GM12865 (cell line): ENCODE data around the gene ZBTB47.

Experiments
- DNase-seq: peaks from one replicate; pipeline ENCODE4 v3.0.0; 2010; ENCODE audit warnings: low read depth
- H3K4me3 ChIP-seq: 2 replicates; pipeline ENCODE4 v1.5.1; 2011; ENCODE audit warnings: mild to moderate bottlenecking, low read depth, low read length, control low read depth
- CTCF ChIP-seq: IDR thresholded peaks from 2 replicates; pipeline ENCODE4 v1.5.1; 2011; ENCODE audit warnings: low read length, control low read depth, low read depth, inconsistent platforms; ENCODE audit not compliant: insufficient read depth; ENCODE audit errors: missing control alignments

The ZBTB47 gene

GRCh38 chr3:42653560-42654330, at the start of gene ZBTB47:
ZBTB47 (plus strand) TSS chr3:42653697; CDS start chr3:42658356, 4,659 bp downstream.
- H3K4me3 ChIP-seq, result peak within 1 kb of the TSS; percentile 34
- no peak for DNase-seq
- TF ChIP-seq CTCF, result no peak

DNA sequence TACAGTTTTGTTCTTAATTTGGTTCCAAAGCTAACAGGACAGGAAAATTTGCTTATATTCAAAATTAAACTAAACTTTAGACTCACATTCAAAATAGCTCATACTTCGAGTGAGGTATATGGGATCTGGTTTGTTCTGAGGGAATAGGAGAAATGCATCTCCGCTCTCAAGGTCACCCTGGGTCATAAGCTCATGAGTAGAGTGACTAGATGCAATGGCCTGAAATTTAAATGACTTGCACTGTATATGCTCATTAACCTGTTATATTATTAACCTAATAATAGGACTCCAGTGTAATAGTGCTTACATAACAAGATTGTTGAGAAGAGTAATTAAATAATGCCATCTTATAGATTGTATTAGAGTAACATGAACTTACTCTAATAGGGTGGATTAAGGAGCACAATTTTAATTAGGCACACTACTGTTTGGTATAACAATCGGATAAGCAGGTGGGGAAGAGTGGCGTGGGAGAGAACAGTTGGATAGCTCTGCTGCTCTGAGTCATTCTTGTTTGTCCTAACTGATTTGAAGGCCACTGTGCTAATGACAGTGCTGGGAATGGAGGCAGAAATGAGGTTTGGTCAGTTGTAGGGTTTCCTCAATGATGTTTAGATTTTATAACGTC, 47.8 kb upstream of the ZBTB47 start:
- no peak overlapping the region for H3K4me3 ChIP-seq
- DNase-seq, result no peak

DNA sequence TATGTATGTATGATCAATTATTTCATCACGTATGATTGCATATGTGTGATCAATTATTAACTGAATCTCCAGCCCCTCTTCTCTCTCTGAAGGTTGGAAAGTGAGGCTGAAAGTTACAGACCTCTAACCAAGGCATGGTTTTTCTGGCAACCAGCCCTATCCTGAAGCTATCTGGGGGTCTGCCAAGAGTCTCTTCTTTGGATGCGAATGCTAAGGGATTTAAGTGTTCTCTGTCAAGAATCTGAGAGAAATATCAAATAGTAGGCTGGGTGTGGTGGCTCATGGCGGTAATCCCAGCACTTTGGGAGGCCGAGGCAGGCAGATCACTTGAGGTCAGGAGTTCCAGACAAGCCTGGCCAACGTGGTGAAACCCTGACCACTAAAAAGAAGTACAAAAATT, 44.9 kb upstream of the ZBTB47 start:
- no peak overlapping the region for H3K4me3 ChIP-seq
- TF ChIP-seq CTCF, result no peak
- no peak for DNase-seq

More for the DNA sequence above, 47.8 kb upstream of the ZBTB47 start:
- TF ChIP-seq CTCF, result no peak

DNA sequence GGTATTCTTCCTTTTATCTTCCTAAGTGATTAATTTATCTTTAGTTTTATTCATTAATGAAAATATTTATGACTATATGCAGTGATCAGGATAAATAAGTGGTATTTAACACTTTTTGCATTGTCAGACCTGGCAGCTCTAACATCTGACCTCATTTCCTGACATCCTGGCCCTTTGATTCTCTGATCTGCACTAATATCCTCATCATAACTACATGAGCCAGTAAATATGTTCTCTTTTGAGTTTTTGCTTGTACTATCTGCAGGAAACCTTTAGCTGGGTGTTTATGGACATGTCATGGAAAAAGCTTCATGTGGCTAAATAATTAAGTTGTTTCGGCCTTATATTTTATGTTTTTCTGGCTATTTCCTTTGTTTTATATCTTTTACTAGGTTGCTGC, 42.5 kb upstream of the ZBTB47 start:
- DNase-seq, result no peak
- no peak for TF ChIP-seq CTCF
- no peak overlapping the region for H3K4me3 ChIP-seq

- DNase-seq, result no peak
- no peak overlapping the region for H3K4me3 ChIP-seq
- no peak for TF ChIP-seq CTCF
These were observed 41.3 kb upstream of the ZBTB47 start for GRCh38 chr3:42612217-42612616.

DNA sequence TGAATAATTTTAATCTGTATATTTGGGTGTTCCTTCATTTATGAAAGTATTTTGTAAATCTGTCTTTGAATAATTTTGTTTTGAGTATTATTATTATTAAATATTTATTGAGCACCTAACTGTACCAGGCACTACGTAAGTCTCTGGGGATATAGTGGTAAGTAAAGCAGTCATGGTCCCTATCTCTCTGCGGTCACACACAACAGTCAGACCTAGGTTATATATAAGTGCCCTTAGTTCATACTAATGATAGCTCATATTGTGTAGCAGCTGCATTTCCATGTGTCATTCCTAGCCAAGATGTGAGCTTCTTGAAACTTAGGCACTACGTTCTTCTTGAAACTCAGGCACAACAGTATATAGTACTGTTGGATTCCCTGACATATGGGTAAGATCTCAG, 40.6 kb upstream of the ZBTB47 start:
- no peak for TF ChIP-seq CTCF
- DNase-seq, result peak; percentile 37
- H3K4me3 ChIP-seq, result no peak overlapping the region
